ENCODE measurements around the gene KCNK5. TPM values are rescaled to one million over a fixed set of nuclear protein-coding genes. Genes with fewer than 3 reads are reported as not detected.

KCNK5 gene
- total RNA-seq, 4 donors from 2014 or later: 6.2 to 9.2 (median 7.4) TPM

- H3K27ac ChIP-seq (replicated peaks in 1 of 4): no peak overlapping the region
- no peak overlapping the region for H3K4me3 ChIP-seq
- no peaks in the 10 kb centered on the region for H3K36me3 ChIP-seq
- H3K4me1 ChIP-seq: no peaks in the 10 kb centered on the region
- H3K27me3 ChIP-seq: no peaks in the 10 kb centered on the region
- DNase-seq (ENCODE audit: extremely low spot score): no peak
- H3K9me3 ChIP-seq: peaks cover 0 to 13% (median 4%) of the 10 kb centered on the region in 4 donors
- WGBS: 85% methylated on average over 2 of the region's 6 CpGs
- intact Hi-C loops (cut with DNase I): no loop called here
- TF ChIP-seq POLR2A (IDR thresholded peaks at IDR 0.05; ENCODE audit: low read depth) (no peak), EP300 (IDR thresholded peaks at IDR 0.05) (no peak), POLR2AphosphoS5 (IDR thresholded peaks at IDR 0.05) (no peak), CTCF (IDR thresholded peaks at IDR 0.05) (no peak)
These were observed 47.9 kb downstream of the KCNK5 start for GRCh38 chr6:39181333-39181732.

- Histone ChIP-seq H3K36me3 (no peaks in the 10 kb centered on the region), H3K4me3 (no peak overlapping the region), H3K9me3 (peaks cover 0 to 14% (median 4%) of the 10 kb centered on the region in 4 donors), H3K27me3 (no peaks in the 10 kb centered on the region), H3K4me1 (no peaks in the 10 kb centered on the region), H3K27ac (replicated peaks in 1 of 4) (no peak overlapping the region)
- no peak for TF ChIP-seq EP300 (IDR thresholded peaks at IDR 0.05)
- no peak for TF ChIP-seq POLR2A (IDR thresholded peaks at IDR 0.05; ENCODE audit: low read depth)
- TF ChIP-seq POLR2AphosphoS5 (IDR thresholded peaks at IDR 0.05): no peak
- TF ChIP-seq CTCF (IDR thresholded peaks at IDR 0.05): no peak
- WGBS: 81% methylated on average over 4 of the region's 4 CpGs
- intact Hi-C loops (cut with DNase I): no loop called here
- no peak for DNase-seq (ENCODE audit: extremely low spot score)
These were observed 50.5 kb downstream of the KCNK5 start for GRCh38 chr6:39178804-39179203.

- H3K27me3 ChIP-seq: no peaks in the 10 kb centered on the region
- H3K4me1 ChIP-seq: no peaks in the 10 kb centered on the region
- H3K27ac ChIP-seq (replicated peaks in 1 of 4): no peak overlapping the region
- 77% methylated on average over 8 of the region's 8 CpGs for WGBS
- intact Hi-C loops (cut with DNase I): no loop called here
- H3K4me3 ChIP-seq: no peak overlapping the region
- peaks cover 0 to 14% (median 4%) of the 10 kb centered on the region in 4 donors for H3K9me3 ChIP-seq
- TF ChIP-seq POLR2A (IDR thresholded peaks at IDR 0.05; ENCODE audit: low read depth) (no peak), POLR2AphosphoS5 (IDR thresholded peaks at IDR 0.05) (no peak), EP300 (IDR thresholded peaks at IDR 0.05) (no peak), CTCF (IDR thresholded peaks at IDR 0.05) (no peak)
- no peak for DNase-seq (ENCODE audit: extremely low spot score)
- H3K36me3 ChIP-seq: no peaks in the 10 kb centered on the region
These were observed 51.0 kb downstream of the KCNK5 start for GRCh38 chr6:39178235-39178634.

GRCh38 chr6:39177130-39177529, 52.1 kb downstream of the KCNK5 start:
- no peaks in the 10 kb centered on the region for H3K4me1 ChIP-seq
- H3K9me3 ChIP-seq: peaks cover 0 to 15% (median 7%) of the 10 kb centered on the region in 4 donors
- TF ChIP-seq POLR2AphosphoS5 (IDR thresholded peaks at IDR 0.05) (no peak), POLR2A (IDR thresholded peaks at IDR 0.05; ENCODE audit: low read depth) (no peak), EP300 (IDR thresholded peaks at IDR 0.05) (no peak), CTCF (IDR thresholded peaks at IDR 0.05) (no peak)
- WGBS: 86% methylated on average over 1 of the region's 1 CpG
- H3K36me3 ChIP-seq: peaks cover 0 to 1% (median 0%) of the 10 kb centered on the region in 4 donors
- DNase-seq (ENCODE audit: extremely low spot score): no peak
- no peak overlapping the region for H3K4me3 ChIP-seq
- H3K27ac ChIP-seq (replicated peaks in 1 of 4): no peak overlapping the region
- H3K27me3 ChIP-seq: no peaks in the 10 kb centered on the region
- intact Hi-C loops (cut with DNase I): no loop called here

- Histone ChIP-seq H3K27me3 (no peaks in the 10 kb centered on the region), H3K4me1 (no peaks in the 10 kb centered on the region), H3K4me3 (no peak overlapping the region), H3K27ac (replicated peaks in 1 of 4) (no peak overlapping the region), H3K9me3 (peaks cover 0 to 26% (median 17%) of the 10 kb centered on the region in 4 donors), H3K36me3 (peaks cover 0 to 6% (median 0%) of the 10 kb centered on the region in 4 donors)
- 61% methylated on average over 6 of the region's 6 CpGs for WGBS
- DNase-seq (ENCODE audit: extremely low spot score): no peak
- intact Hi-C loops (cut with DNase I): no loop called here
- no peak for TF ChIP-seq EP300 (IDR thresholded peaks at IDR 0.05)
- no peak for TF ChIP-seq POLR2AphosphoS5 (IDR thresholded peaks at IDR 0.05)
These were observed 56.0 kb downstream of the KCNK5 start for GRCh38 chr6:39173270-39173669.
